SK-N-SH treated with all-trans-retinoic acid at 6 μM for 48 hours (cell line): ENCODE results near the gene TRPC1.
A peak's percentile ranks its signal among the peaks of the same experiment; 100 is the strongest.

Experiments
- ATAC-seq: fragments of 200-7000 bp; cut with Tn5 transposase; 3 replicates; pipeline ENCODE4 v1.9.1; 2020; ENCODE audit warnings: mild to moderate bottlenecking, moderate library complexity
- ARNTL ChIP-seq: fragments of 450-650 bp; formaldehyde crosslinking; IDR thresholded peaks from 2 replicates; pipeline ENCODE4 v1.5.0; 2020; ENCODE audit warnings: low read depth, mild to moderate bottlenecking, moderate library complexity, borderline replicate concordance
- BACH2 ChIP-seq: fragments of 250-450 bp; sonication (Bioruptor Pico); IDR thresholded peaks from 2 replicates; pipeline ENCODE4 v1.9.0; 2021; ENCODE audit warnings: mild to moderate bottlenecking, borderline replicate concordance
- CSDC2 ChIP-seq: fragments of 250-450 bp; sonication (Bioruptor Pico); IDR thresholded peaks from 2 replicates; pipeline ENCODE4 v1.5.0; 2020; ENCODE audit warnings: mild to moderate bottlenecking, moderate library complexity
- CSRNP3 ChIP-seq: fragments of 250-450 bp; sonication (Bioruptor Pico); IDR thresholded peaks from 2 replicates; pipeline ENCODE4 v1.5.1; 2021; ENCODE audit warnings: mild to moderate bottlenecking, moderate library complexity
- ESRRG ChIP-seq: fragments of 250-450 bp; sonication (Bioruptor Pico); IDR thresholded peaks from 2 replicates; pipeline ENCODE4 v1.6.1; 2021; ENCODE audit warnings: mild to moderate bottlenecking
- GLIS3 ChIP-seq: fragments of 250-450 bp; sonication (Bioruptor Pico); IDR thresholded peaks from 2 replicates; pipeline ENCODE4 v1.5.0; 2020; ENCODE audit warnings: mild to moderate bottlenecking, moderate library complexity
- OSR1 ChIP-seq: fragments of 250-450 bp; sonication (Bioruptor Pico); IDR thresholded peaks from 2 replicates; pipeline ENCODE4 v1.8.0; 2022; ENCODE audit warnings: moderate library complexity, mild to moderate bottlenecking, inconsistent platforms
- POU6F1 ChIP-seq: fragments of 250-450 bp; sonication (Bioruptor Pico); IDR thresholded peaks from 2 replicates; pipeline ENCODE4 v1.8.0; 2021; ENCODE audit warnings: low read depth, mild to moderate bottlenecking, moderate library complexity, borderline replicate concordance
- PPARA ChIP-seq: fragments of 250-450 bp; sonication (Bioruptor Pico); IDR thresholded peaks from 2 replicates; pipeline ENCODE4 v1.5.0; 2020; ENCODE audit warnings: mild to moderate bottlenecking, borderline replicate concordance
- RARB ChIP-seq: fragments of 250-450 bp; sonication (Bioruptor Pico); IDR thresholded peaks from 2 replicates; pipeline ENCODE4 v1.8.0; 2021; ENCODE audit warnings: mild to moderate bottlenecking, moderate library complexity
- SNAI2 ChIP-seq: fragments of 250-450 bp; sonication (Bioruptor Pico); IDR thresholded peaks from 2 replicates; pipeline ENCODE4 v1.5.0; 2020; ENCODE audit warnings: mild to moderate bottlenecking, moderate library complexity
- TCF4 ChIP-seq: fragments of 250-450 bp; sonication (Bioruptor Pico); IDR thresholded peaks from 2 replicates; pipeline ENCODE4 v1.8.0; 2021; ENCODE audit warnings: mild to moderate bottlenecking, moderate library complexity, borderline replicate concordance
- TSHZ2 ChIP-seq: fragments of 250-450 bp; sonication (Bioruptor Pico); IDR thresholded peaks from 2 replicates; pipeline ENCODE4 v1.5.0; 2020; ENCODE audit warnings: mild to moderate bottlenecking, moderate library complexity
- ZC3H10 ChIP-seq: fragments of 250-450 bp; sonication (Bioruptor Pico); IDR thresholded peaks from 2 replicates; pipeline ENCODE4 v1.5.1; 2021; ENCODE audit warnings: mild to moderate bottlenecking, moderate library complexity
- ZFP3 ChIP-seq: fragments of 250-450 bp; sonication (Bioruptor Pico); IDR thresholded peaks from 2 replicates; pipeline ENCODE4 v1.5.0; 2020; ENCODE audit warnings: mild to moderate bottlenecking, moderate library complexity
- ZNF565 ChIP-seq: fragments of 450-650 bp; formaldehyde crosslinking; conservative IDR thresholded peaks from 2 replicates; pipeline ENCODE4 v1.5.0; 2020; ENCODE audit warnings: low read depth, mild to moderate bottlenecking, moderate library complexity
- ZNF70 ChIP-seq: fragments of 450-650 bp; formaldehyde crosslinking; IDR thresholded peaks from 2 replicates; pipeline ENCODE4 v1.5.0; 2020; ENCODE audit warnings: mild to moderate bottlenecking, moderate library complexity
- ZNF8 ChIP-seq: fragments of 450-650 bp; formaldehyde crosslinking; IDR thresholded peaks from 2 replicates; pipeline ENCODE4 v1.5.0; 2020; ENCODE audit warnings: mild to moderate bottlenecking, moderate library complexity
- TF ChIP-seq, protein P1 (sequence below): fragments of 250-450 bp; sonication (Bioruptor Pico); IDR thresholded peaks from 2 replicates; pipeline ENCODE4 v1.8.0; 2020; ENCODE audit warnings: mild to moderate bottlenecking, moderate library complexity, borderline replicate concordance
- TF ChIP-seq, protein P2 (sequence below): fragments of 250-450 bp; sonication (Bioruptor Pico); IDR thresholded peaks from 2 replicates; pipeline ENCODE4 v1.5.1; 2020; ENCODE audit warnings: low read depth, mild to moderate bottlenecking, moderate library complexity

The TRPC1 gene

DNA sequence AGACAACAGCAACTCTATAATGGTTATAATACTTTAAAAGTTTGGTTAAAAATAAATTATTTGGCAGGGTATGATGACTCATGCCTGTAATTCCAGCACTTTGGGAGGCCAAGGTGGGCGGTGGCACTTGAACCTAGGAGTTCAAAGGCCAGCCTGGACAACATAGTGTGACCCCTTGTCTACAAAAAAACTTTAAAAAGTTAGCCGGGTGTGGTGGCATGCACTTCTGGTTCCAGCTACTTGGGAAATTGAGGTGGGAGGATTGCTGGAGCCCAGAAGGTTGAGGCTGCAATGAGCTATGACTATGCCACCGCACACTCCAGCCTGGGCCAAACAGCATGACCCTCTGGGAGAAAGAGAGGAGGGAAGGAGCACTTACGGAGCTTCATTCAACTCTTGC lies 7.7 kb upstream of the TRPC1 start (continued):
- TF ChIP-seq POU6F1 (CRISPR knock-in tag) (no peak), OSR1 (no peak), ZNF70 (CRISPR knock-in tag) (no peak), GLIS3 (CRISPR knock-in tag) (no peak), TCF4 (CRISPR knock-in tag) (no peak), CSDC2 (no peak)

GRCh38 chr3:142723665-142723967 lies 218 bp upstream of the TRPC1 start:
- peak; percentile 27 for ATAC-seq
- TF ChIP-seq ZNF565 (CRISPR knock-in tag) (no peak), GLIS3 (CRISPR knock-in tag) (no peak), ZNF8 (CRISPR knock-in tag) (no peak), ESRRG (CRISPR knock-in tag) (no peak), SNAI2 (no peak), BACH2 (CRISPR knock-in tag) (no peak), ARNTL (CRISPR knock-in tag) (no peak), ZNF70 (CRISPR knock-in tag) (no peak), ZFP3 (CRISPR knock-in tag) (no peak), CSDC2 (no peak), TSHZ2 (CRISPR knock-in tag) (no peak)
- TF ChIP-seq, protein P1, sequence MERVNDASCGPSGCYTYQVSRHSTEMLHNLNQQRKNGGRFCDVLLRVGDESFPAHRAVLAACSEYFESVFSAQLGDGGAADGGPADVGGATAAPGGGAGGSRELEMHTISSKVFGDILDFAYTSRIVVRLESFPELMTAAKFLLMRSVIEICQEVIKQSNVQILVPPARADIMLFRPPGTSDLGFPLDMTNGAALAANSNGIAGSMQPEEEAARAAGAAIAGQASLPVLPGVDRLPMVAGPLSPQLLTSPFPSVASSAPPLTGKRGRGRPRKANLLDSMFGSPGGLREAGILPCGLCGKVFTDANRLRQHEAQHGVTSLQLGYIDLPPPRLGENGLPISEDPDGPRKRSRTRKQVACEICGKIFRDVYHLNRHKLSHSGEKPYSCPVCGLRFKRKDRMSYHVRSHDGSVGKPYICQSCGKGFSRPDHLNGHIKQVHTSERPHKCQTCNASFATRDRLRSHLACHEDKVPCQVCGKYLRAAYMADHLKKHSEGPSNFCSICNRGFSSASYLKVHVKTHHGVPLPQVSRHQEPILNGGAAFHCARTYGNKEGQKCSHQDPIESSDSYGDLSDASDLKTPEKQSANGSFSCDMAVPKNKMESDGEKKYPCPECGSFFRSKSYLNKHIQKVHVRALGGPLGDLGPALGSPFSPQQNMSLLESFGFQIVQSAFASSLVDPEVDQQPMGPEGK (CRISPR knock-in tag) = no peak
- TF ChIP-seq, protein P2, sequence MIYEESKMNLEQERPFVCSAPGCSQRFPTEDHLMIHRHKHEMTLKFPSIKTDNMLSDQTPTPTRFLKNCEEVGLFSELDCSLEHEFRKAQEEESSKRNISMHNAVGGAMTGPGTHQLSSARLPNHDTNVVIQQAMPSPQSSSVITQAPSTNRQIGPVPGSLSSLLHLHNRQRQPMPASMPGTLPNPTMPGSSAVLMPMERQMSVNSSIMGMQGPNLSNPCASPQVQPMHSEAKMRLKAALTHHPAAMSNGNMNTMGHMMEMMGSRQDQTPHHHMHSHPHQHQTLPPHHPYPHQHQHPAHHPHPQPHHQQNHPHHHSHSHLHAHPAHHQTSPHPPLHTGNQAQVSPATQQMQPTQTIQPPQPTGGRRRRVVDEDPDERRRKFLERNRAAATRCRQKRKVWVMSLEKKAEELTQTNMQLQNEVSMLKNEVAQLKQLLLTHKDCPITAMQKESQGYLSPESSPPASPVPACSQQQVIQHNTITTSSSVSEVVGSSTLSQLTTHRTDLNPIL (CRISPR knock-in tag) = no peak

GRCh38 chr3:142724682-142725356 lies 985 bp downstream of the TRPC1 start:
- TF ChIP-seq TSHZ2 (CRISPR knock-in tag) (no peak), TCF4 (CRISPR knock-in tag) (no peak), ZNF565 (CRISPR knock-in tag) (no peak), ZFP3 (CRISPR knock-in tag) (no peak), BACH2 (CRISPR knock-in tag) (no peak), CSRNP3 (CRISPR knock-in tag) (no peak), SNAI2 (no peak), PPARA (no peak), OSR1 (no peak), POU6F1 (CRISPR knock-in tag) (no peak), RARB (CRISPR knock-in tag) (no peak), ZC3H10 (no peak), ZNF8 (CRISPR knock-in tag) (no peak), ZNF70 (CRISPR knock-in tag) (no peak), GLIS3 (CRISPR knock-in tag) (no peak)
- TF ChIP-seq, protein P1 (CRISPR knock-in tag) = no peak
- ATAC-seq = peak; percentile 79
